ENCODE results near the gene AANAT. TPM values are rescaled to one million over a fixed set of nuclear protein-coding genes. Genes with fewer than 3 reads are reported as not detected.

The AANAT gene
- total RNA-seq, 4 donors from 2014 or later: not detected

DNA sequence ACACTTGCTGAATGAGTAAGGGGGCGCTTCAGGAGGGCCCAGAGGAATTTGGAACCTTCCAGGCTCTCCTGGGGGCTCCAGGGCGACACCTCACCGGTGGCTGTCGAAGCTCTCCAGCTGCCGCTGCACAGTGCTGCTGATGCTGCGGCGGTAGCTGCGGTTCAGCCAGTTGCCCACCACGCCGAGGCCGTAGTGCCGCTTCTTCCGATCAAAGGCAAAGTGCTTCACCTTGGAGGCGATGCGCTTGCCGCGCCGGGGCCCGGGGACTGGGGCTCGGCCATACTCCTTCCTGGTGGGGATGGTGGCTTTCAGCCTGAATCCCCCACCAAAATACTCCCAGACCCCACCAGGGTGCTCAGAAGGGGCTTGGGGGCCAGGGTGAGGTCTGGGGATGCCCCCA lies 9.3 kb downstream of the AANAT start:
- no CpG with 5 or more reads among the region's 20 CpGs for WGBS, 2 donors (ENCODE audit: low coverage in 1 of 2)
- Histone ChIP-seq H3K36me3 (peaks cover 0 to 48% of the 10 kb centered on the region in 2 donors), H3K9me3 (no peaks in the 10 kb centered on the region), H3K4me1 (no peaks in the 10 kb centered on the region), H3K4me3 (no peak overlapping the region), H3K27ac (no peak overlapping the region), H3K27me3 (no peaks in the 10 kb centered on the region)
- no peak for ATAC-seq
- TF ChIP-seq EP300 (IDR thresholded peaks at IDR 0.05): no peak
- no peak for TF ChIP-seq CTCF (IDR thresholded peaks at IDR 0.05)
- TF ChIP-seq POLR2AphosphoS5 (IDR thresholded peaks at IDR 0.05): no peak
- TF ChIP-seq POLR2A (IDR thresholded peaks at IDR 0.05): no peak

GRCh38 chr17:76477576-76477975 lies 10.2 kb downstream of the AANAT start:
- H3K9me3 ChIP-seq: no peaks in the 10 kb centered on the region
- no CpG with 5 or more reads among the region's 15 CpGs for WGBS, 2 donors (ENCODE audit: low coverage in 1 of 2)
- no peak for ATAC-seq
- H3K36me3 ChIP-seq: peaks cover 0 to 40% of the 10 kb centered on the region in 2 donors
- H3K27me3 ChIP-seq: no peaks in the 10 kb centered on the region
- no peak overlapping the region for H3K27ac ChIP-seq
- no peak overlapping the region for H3K4me3 ChIP-seq
- H3K4me1 ChIP-seq: no peaks in the 10 kb centered on the region
- TF ChIP-seq POLR2A (IDR thresholded peaks at IDR 0.05) (no peak), EP300 (IDR thresholded peaks at IDR 0.05) (no peak)

GRCh38 chr17:76478097-76478496 lies 10.7 kb downstream of the AANAT start:
- TF ChIP-seq EP300 (IDR thresholded peaks at IDR 0.05) (no peak), CTCF (IDR thresholded peaks at IDR 0.05) (no peak), POLR2A (IDR thresholded peaks at IDR 0.05) (no peak), POLR2AphosphoS5 (IDR thresholded peaks at IDR 0.05) (no peak)
- Histone ChIP-seq H3K36me3 (peaks cover 0 to 35% of the 10 kb centered on the region in 2 donors), H3K4me3 (no peak overlapping the region), H3K4me1 (no peaks in the 10 kb centered on the region), H3K9me3 (no peaks in the 10 kb centered on the region), H3K27me3 (no peaks in the 10 kb centered on the region), H3K27ac (no peak overlapping the region)
- WGBS, 2 donors (ENCODE audit: low coverage in 1 of 2): 93% methylated on average over 6 of the region's 10 CpGs; no CpG with 5 or more reads in 1 of the 2 donors
- ATAC-seq: no peak

DNA sequence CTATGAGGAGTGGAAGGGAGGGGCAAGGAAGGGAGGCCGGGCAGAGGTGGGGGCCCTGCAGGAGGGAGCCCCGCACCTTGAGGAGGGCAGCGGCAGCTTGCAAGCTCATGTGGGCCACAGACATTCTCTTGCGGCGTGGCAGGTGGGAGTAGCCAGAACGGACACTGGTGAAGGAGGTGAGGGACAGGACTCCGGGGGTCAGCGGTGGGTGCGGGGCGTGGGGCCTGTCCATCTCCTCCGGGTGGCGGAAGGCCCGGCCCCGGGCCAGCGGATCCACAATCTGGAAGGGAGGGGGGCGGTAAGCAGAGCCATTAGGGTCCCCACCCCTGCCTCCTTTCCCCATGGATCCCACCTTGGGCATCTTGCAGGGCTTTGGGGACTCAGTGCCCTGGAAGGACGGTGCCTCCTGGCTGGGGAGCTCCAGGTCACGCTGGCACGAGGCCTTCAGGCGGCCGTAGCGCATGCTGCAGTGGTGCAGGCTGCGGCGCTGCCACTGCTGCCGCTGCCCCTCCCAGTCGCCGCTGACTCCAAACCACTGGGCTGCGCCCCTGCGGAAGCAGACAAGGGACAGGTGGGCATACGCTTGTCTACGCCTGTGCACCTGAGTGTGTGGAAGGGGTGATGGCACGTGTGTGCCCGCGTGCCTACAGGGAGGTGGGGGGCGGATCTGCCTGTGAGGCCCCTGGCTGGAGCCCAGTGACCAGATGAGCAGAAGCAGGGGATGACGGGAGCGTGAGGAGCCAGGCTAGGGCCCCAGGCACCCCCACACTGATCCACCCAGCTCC lies 11.5 kb downstream of the AANAT start:
- H3K36me3 ChIP-seq: peaks cover 0 to 27% of the 10 kb centered on the region in 2 donors
- TF ChIP-seq POLR2AphosphoS5 (IDR thresholded peaks at IDR 0.05): no peak
- no peak for TF ChIP-seq POLR2A (IDR thresholded peaks at IDR 0.05)
- no peak for TF ChIP-seq EP300 (IDR thresholded peaks at IDR 0.05)
- TF ChIP-seq CTCF (IDR thresholded peaks at IDR 0.05): no peak
- WGBS, 2 donors (ENCODE audit: low coverage in 1 of 2): 87 to 94% methylated on average over 10 of the region's 37 CpGs
- ATAC-seq: no peak
- no peaks in the 10 kb centered on the region for H3K9me3 ChIP-seq
- no peaks in the 10 kb centered on the region for H3K27me3 ChIP-seq
- H3K27ac ChIP-seq: no peak overlapping the region
- H3K4me1 ChIP-seq: no peaks in the 10 kb centered on the region
- no peak overlapping the region for H3K4me3 ChIP-seq

DNA sequence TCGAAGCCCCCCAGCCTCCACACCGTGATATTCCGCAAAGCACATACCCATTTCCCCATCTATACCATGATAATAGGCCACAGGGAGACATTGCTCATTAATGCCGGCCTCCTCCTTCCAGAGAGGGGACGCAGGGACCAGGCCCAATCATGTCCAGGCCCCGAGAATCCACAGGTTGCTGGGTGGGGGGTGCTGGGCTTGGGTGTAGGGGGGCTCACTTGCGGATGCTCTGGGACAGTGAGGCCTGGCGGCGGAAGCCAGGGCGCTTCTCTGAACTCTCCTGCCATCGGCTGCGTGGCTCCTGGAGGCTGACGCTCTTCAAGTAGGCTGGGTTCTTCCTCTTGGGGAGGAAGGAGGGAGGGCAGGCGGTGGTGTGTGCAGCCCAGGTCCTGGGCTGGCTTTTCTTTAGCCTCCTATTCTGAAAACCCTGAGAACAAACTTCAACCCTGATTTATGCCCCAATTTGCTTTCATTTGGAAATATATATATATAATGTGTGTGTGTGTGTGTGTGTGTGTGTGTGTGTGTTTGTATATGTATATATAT lies 12.2 kb downstream of the AANAT start:
- no peaks in the 10 kb centered on the region for H3K27me3 ChIP-seq
- 75 to 87% methylated on average over 5 to 6 of the region's 14 CpGs for WGBS, 2 donors (ENCODE audit: low coverage in 1 of 2)
- H3K27ac ChIP-seq: no peak overlapping the region
- no peaks in the 10 kb centered on the region for H3K4me1 ChIP-seq
- ATAC-seq: no peak
- no peaks in the 10 kb centered on the region for H3K9me3 ChIP-seq
- peaks cover 0 to 20% of the 10 kb centered on the region in 2 donors for H3K36me3 ChIP-seq
- no peak for TF ChIP-seq CTCF (IDR thresholded peaks at IDR 0.05)
- TF ChIP-seq EP300 (IDR thresholded peaks at IDR 0.05): no peak
- no peak for TF ChIP-seq POLR2AphosphoS5 (IDR thresholded peaks at IDR 0.05)
- TF ChIP-seq POLR2A (IDR thresholded peaks at IDR 0.05): no peak
- no peak overlapping the region for H3K4me3 ChIP-seq

Data from gastroesophageal sphincter (tissue), 4 donors.